Activated CD8-positive, alpha-beta memory T cell treated with anti-CD3 and anti-CD28 coated beads, Interleukin-2, amount 50 U/mL, for 24 hours (primary cell): Measurements from ENCODE around the gene CBFB.
"Not testable (repeated sequence)": the region's sequence is repeated elsewhere in the genome, so short reads cannot be mapped to it uniquely, and the experiment has no call there.

ENCODE experiments used
- DNase-seq: peaks from one replicate; pipeline ENCODE4 v3.0.0-alpha.2; 2020; ENCODE audit errors: extremely low read depth

Gene CBFB

GRCh38 chr16:67093098-67093726, 64.3 kb downstream of the CBFB start:
- DNase-seq = no peak

- no peak for DNase-seq
Observed at GRCh38 chr16:67098599-67098998, 69.7 kb downstream of the CBFB start.

- DNase-seq = no peak
Observed at GRCh38 chr16:67100569-67101310, 71.8 kb downstream of the CBFB start.

- DNase-seq = no peak
Observed at GRCh38 chr16:67101311-67102082, 72.5 kb downstream of the CBFB start.

GRCh38 chr16:67104061-67104460, 75.1 kb downstream of the CBFB start:
- DNase-seq = no peak

- no peak for DNase-seq
Observed at GRCh38 chr16:67104845-67105244, 75.9 kb downstream of the CBFB start.

GRCh38 chr16:67105246-67105645, 76.3 kb downstream of the CBFB start:
- no peak for DNase-seq

GRCh38 chr16:67105881-67106280, 76.9 kb downstream of the CBFB start:
- DNase-seq = no peak

- no peak for DNase-seq
Observed at GRCh38 chr16:67108489-67108888, 79.5 kb downstream of the CBFB start.

- DNase-seq = no peak
Observed at GRCh38 chr16:67108931-67109406, 80.0 kb downstream of the CBFB start.

GRCh38 chr16:67109407-67110135, 80.6 kb downstream of the CBFB start, which contains the start of gene PHAF1:
Gene PHAF1 (plus strand): TSS chr16:67109941. CDS start chr16:67110176, 235 bp downstream.
- peak; percentile 84 for DNase-seq

GRCh38 chr16:67111951-67112444, 83.0 kb downstream of the CBFB start:
- DNase-seq = no peak

GRCh38 chr16:67112591-67113399, 83.8 kb downstream of the CBFB start:
- no peak for DNase-seq

- DNase-seq = no peak
Observed at GRCh38 chr16:67114793-67115192, 85.8 kb downstream of the CBFB start.

- DNase-seq = no peak
Observed at GRCh38 chr16:67115639-67116038, 86.7 kb downstream of the CBFB start.

GRCh38 chr16:67116388-67117311, 87.7 kb downstream of the CBFB start:
- DNase-seq = no peak

- DNase-seq = no peak
Observed at GRCh38 chr16:67117716-67118115, 88.8 kb downstream of the CBFB start.

GRCh38 chr16:67120025-67120424, 91.1 kb downstream of the CBFB start:
- no peak for DNase-seq

- not testable (repeated sequence) for DNase-seq
Observed at GRCh38 chr16:67122799-67123198, 93.8 kb downstream of the CBFB start.

GRCh38 chr16:67128417-67128816, 99.5 kb downstream of the CBFB start:
- DNase-seq = no peak
